ENCODE data around the gene DUSP12.
"Not testable (repeated sequence)": the region's sequence is repeated elsewhere in the genome, so short reads cannot be mapped to it uniquely, and the experiment has no call there.

DUSP12 gene

DNA sequence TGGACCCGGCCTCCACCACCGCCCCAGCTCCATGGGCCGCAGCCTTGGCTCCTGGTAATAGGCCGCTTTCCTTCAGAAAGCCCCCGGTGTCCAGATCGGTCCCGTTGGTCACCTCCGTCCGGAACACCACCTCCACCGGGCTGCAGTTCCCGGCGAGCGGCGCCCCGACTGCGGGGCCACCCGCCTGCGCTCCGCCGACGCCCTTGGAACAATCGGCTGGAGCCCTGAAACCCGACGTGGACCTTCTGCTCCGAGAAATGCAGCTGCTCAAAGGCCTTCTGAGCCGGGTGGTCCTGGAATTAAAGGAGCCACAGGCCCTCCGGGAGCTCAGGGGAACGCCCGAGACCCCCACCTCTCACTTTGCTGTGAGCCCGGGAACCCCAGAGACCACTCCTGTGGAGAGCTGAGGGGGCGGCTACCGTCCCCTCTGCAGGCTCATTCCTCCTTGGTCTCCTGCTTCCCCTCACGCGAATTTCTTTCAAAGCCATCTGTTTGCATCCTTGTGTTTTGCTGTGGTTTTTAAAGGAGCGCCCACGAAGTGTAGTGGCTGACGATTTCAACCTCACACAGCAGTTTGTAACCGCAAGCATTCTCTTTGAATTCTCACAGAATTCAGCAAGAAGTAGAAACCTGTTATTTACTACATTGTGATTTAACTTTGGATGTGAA, 22.2 kb upstream of the DUSP12 start:
- no peak for DNase-seq

DNA sequence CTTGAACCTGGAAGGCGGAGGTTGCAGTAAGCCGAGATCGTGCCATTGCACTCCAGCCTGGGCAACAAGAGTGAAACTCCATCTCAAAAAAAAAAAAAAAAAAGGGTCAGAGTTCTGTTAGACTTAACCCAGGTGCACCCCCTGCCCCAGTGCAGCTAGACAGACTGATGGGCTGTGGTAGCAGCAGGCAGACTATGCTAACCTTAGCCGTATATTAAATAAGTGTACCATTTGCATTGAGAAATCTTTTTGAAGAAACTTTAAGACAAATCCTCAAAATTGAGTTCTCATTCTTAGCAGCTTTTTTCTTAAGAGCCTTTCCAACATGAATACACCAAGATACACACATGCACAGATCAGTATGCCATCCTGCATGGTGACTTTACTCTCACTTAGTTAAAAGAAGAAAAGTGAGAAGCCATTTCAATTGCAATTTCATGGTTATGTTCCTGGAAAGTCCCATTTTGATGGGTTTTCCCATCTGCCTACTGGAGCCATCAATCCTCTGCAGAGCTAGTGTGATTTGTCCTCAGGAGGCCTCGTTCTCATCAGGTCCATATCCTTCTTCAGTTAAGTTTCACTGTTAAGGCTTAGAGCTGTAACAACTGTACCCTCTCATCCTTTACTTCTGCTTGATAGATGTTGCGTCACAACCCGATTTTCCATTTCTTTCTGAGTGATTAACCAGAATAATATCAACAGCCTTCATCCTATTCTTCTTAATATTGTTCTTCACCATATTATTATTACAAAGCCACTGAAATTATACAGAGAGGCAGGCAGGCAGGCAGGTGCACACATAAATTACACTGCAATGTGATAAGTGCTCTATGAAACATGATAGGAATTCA, 21.0 kb upstream of the DUSP12 start:
- DNase-seq, result no peak

DNA sequence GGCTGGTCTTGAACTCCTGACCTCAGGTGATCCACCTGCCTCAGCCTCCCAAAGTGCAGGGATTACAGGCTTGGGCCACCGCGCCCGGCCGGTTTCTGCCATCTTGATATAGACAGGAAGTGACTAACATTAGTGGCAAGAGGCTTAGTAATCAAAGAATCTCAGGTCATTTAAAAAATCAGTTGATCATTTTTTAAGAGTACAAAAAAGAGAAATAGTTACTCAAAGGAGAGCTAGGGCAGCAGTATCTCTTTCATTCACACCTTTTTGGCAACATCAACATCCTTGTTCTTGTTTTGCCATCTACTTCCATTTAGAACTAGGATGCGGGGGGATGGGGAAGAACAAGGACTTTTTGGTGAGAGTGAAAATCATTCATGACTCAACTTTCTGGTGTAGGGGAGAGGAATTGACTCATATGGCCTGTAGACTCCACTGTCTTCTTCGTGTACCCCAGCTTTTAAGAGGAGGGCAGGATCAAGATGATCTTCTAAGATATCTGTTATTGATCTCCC, 19.5 kb upstream of the DUSP12 start:
- no peak for DNase-seq

DNA sequence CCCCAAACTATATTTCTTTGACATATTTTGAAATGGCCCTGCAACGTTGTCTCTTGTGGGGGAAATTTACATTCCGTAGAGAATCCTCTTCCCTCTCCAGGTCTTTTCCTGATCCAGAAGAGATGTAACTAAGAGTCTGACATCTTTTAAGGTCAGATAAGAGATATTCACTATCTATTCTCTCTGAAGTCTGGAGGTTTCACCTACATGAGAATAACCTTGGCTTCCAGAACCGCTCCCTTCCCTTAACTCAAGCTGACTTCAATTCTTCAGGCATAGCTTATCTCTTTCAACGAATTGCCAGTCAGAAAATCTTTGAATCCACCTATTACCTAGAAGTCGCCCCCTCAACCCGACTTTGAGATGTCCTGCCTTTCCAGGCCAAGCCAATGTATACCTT, 18.3 kb upstream of the DUSP12 start:
- no peak for DNase-seq

DNA sequence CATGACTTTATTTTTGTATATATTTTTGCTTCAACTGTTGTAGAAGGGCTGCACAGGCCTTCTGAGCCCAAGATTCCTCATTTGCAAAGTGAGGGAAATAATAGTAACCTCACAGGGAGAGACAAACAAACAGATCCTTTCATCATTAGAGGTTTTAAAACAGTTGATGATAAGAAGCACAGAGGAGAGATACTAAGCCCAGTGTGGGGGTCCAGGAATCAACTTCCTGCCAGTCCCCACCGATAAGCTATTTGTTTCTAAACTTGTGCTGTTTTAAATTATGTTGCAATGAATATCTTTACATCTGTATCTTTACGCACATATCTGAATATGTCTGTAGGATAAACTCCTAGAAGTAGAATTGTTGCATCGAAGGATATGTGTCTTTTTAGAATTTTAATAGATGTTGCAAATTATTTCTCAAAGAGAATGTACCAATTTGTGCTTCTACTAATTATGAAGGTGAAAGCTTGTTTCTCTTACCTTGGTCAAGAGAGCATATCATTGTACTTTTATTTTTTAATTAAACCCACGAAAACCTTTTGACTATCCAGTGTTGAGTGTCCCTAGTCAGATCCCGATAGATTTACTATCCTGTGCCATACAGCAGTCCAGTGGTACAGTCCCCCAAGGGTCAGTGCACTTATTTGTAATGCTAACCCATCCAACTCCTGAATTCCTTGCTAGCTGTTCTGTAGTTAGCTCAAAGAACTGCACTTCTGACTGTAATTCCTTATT, 17.4 kb upstream of the DUSP12 start:
- DNase-seq, result no peak

DNA sequence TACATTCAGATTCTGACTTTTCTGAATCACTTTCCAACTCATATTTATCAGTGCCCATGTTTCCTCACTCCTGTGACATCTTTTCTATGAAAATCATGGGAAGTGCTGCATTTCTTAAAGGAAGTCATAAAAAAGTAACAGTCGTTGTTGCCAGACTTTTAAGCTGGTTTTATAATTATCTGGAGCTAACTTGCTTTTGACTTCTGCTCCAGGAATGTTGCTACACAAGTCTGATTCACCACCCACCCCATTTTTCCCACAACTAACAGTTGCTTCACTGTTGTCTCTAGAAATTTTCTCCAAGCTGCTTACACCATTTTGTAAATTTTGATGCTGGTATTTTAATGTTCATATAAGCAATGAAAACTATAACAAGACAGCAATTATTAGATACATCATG, 16.1 kb upstream of the DUSP12 start:
- DNase-seq, result no peak

DNA sequence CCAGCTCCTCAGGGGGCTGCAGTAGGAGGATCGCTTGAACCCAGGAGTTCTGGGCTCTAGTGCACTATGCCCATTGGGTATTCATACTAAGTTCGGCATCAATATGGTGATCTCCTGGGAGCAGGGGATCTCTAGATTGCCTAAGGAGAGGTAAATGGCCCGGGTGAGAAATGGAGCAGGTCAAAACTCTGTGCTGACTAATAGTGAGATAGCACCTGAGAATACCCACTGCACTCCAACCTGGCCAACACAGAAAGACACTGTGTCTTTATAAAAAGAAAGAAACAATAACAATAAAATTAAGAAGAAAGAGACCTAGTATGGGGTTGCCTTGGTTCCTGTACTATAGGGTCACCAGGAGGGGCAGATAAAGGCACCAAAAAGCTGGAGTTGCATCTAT, 13.7 kb upstream of the DUSP12 start:
- DNase-seq, result no peak

DNA sequence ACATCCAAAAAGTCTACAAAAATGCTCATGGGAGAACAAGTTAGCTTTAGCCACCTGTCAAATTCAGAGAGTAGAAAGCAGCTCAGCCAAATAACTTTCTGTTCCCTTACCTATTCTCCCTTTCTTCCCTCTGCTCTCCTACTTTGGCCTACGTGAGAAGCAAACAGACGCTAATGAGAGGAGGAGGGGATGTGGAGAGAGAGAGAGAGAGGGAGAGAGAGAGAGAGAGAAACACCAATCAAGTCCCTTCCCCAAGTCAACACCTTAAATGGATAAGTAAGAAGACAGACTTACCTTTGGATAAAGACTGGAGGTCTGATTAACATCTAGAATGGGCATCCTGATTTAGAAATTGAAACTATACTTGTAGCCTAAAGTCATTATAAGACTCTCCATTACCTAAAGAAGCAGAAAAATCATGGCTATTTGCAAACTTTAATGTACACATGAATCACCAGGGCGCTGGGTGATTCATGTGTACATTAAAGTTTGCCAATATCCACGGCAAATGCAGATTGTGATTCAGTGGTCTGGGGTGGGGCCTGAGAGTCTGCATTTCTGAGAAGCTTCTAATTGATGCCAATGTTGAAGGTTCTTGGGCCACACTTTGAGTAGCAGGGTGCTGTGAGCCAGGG, 13.1 kb upstream of the DUSP12 start:
- DNase-seq, result no peak

DNA sequence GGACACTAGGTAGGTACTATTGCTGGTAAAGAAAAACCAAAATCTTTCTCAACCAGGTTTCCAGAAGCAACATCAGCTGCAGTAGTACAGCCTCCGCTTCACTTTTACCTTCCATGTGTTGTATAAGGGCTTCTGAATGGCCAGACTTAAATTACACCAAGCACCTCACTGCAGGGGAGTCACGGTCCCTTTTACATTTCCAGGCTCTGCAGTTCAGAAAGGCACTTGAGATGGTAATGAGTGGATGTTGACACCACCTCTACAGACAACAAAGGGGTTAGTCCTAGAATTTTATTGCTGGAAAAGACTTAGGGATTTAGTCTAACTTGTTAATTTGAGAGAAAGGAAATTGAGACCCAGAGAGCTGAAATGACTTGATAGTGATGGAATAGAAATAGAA, 12.0 kb upstream of the DUSP12 start:
- DNase-seq, result no peak

DNA sequence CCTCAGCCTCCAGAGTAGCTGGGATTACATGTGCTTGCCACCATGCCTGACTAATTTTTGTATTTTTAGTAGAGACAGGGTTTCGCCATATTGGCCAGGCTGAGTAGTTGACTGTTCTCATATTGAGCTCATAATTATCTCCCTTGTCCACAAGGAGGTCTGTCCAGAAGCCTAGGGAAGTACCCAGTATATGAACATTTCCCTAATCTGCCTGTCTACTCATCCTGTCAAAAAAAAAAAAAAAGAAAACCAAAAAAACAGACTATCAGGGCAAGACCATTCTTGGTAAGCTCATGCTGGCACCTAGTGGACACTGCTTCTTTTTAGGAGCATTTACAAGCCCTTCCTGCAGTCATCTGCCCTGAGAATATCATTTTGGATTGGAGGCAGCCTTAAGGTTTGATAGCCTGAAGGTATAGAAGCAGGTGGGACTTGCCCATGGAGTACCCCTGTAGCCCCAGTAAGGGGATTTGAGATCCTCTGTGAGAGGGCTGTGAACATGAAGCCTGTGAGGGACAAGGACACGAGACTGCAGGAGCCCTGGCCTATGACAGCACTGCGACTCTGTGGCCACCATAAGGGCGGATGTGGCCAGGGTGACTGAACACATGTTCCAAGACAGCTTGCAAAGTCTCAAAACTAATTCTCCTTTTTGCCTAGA, 10.8 kb upstream of the DUSP12 start:
- DNase-seq, result peak; percentile 19

DNA sequence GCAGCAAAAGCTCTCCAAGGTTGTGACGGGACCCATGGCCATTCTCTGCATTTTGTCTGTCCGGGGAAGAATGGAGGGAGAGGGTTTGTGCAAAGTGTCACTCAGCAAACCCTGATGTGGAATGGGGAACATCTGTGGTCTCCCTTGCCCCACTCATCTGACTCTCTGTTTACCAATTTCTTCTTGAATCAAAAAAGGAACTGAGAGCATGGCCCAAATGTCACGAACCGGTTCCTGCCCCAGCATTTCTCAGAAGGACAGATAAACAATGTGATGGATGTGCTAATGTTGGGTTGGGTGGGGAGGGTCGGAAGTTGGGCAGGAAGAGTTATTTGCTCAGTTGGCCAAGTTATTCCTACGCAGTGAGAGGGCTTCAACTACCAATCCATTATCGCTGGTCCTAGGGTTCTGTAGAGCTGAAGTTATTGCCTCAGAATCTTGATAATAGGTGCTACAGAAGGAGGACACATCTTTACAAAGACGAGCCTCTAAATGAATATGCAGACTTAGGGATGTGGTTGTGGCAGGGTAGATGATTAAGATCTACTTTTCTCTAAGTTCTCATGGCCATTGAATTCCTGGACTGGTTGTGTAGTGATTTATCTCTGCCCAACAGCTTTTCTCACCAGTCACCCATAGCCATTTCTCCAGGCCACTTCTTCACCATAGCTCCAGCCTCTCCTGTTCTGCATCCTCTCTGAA, 9.6 kb upstream of the DUSP12 start:
- peak; percentile 4 for DNase-seq

DNA sequence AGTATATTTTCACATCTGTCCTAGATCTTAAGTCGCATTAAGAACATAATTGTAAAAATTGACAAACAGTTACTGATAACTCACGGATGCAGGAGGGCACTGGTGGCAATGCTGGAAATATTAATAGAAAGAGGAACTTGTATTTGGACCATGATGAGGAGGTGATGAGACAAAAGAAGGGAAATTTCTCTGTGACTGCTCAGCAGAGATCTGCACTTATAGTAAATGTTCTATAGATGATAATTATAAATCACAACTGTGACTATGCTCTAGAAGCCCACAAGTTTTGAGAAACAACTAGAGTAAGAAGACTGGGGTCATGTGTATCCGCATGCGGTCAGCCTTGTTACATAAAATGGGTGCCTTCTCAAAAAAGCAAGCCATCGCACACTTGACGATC, 8.7 kb upstream of the DUSP12 start:
- no peak for DNase-seq

DNA sequence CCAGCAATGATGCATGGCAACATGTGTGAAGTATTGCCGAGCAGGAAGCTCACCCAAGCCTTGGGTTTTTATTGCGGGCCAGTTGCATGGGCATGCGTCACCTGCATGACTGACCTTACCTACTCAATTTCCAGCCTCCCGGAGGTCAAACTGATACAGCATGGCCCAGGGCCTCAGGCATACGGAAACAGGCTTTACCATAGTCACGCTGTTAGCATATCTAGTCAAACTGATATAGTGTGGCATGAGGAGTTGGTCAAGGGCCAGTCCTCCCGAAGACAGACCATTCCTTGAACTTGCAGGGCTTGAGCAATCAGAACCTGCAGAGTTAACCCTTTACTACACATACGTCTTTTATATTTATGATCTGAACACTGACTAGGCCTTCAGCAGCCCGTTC, 6.4 kb upstream of the DUSP12 start:
- no peak for DNase-seq

DNA sequence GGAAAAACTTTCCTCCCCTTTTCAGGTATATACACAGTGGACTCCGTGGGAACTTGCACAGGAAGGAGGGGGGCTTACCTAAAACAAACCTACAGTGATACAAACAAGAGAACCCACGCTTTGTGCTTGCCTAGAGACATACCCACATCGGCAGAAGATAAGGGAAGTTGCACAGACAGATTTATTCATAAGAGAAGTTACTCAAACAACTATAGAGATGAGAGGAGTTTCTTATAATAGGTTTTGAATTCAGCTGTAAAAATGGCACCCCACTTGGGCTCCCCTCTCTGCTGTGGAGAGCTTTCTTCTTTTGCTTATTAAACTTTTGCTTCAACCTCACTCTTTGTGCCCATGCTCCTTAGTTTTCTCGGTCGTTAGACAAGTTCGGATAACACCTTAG, 1.8 kb upstream of the DUSP12 start:
- DNase-seq, result no peak

DNA sequence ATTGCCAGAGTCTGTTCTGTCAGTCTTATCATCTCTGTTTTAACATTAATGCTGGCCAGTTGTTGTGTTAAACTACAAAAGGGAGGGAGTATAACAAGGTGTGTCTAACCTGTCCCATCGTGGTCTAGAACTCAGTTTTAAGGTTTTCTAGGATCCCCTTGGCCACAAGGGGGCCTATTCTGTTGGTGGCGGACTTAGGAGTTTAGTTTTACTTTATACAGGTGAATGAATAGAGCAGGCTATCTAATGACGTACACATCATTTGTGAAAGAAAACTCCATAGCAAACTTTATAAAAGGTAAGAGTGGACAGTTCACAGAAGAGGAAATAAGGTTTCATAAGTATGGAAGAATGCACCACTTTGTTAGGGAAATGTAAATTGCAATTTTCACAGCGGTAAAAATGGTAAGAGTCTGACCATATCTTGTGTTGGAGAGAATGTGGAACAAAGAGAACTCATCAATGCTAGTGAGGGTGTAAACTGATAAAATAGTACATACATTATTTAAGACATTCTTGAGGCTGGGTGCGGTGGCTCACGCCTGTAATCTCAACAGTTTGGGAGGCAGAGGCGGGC, 14.0 kb downstream of the DUSP12 start:
- DNase-seq, result no peak

DNA sequence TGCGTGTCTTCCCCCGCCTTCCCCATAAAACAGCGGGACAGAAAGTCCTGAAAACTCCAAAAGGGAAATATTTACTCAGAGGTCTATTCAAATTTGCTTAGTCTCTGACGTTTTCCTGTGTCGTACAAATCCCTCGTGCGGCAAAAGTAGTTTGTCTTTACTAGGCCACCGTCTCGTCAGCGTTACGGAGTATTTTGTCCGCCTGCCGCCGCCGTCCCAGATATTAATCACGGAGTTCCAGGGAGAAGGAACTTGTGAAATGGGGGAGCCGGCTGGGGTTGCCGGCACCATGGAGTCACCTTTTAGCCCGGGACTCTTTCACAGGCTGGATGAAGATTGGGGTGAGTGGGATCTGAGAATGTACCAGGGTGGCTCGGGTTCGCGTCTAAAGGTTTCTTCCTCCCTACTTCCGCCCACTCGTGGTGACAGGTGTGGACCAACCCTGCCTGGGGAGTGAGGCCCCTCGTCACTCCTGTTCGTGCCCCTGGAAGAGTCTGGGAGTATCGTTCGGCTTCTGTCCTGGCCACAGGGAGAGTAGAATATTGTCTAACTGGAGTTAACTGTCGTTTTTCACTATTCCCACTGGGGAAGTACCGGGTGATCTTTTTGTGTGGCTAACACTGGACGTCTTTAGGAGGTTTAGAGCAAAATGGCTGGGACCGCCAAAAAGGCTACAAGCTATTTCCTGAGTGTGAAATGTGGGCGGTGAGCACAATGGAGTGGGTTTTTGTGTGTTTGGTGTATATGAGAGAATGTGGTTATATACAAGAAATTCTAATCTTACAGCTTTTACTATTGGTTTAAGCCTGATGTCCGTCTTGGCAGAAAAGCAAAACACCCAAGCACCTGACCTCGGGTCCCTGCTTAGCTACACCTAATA, 16.8 kb downstream of the DUSP12 start, which contains the start of gene ATF6:
Gene ATF6, plus strand, starts transcription at position 219 of the 880 bp plus-strand sequence. Its CDS starts 41 bp downstream, at position 260.
- DNase-seq, result peak; percentile 91

DNA sequence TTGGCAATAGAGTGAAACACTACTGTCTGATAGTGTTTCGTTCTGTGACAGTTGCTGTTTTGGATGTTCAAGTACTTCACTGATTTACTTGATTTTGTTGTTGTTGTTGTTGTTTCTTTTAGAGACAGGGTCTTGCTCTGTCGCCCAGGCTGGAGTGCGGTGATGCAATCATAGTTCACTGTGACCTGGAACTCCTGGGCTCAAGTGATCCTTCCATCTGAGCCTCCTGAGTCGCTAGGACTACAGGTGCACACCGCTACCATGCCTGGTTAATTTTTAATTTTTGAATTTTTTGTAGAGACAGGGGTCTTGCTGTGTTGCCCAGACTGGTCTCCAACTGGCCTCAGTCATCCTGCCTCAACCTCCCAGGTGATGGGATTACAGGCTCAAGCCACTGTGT, 18.9 kb downstream of the DUSP12 start:
- no peak for DNase-seq

DNA sequence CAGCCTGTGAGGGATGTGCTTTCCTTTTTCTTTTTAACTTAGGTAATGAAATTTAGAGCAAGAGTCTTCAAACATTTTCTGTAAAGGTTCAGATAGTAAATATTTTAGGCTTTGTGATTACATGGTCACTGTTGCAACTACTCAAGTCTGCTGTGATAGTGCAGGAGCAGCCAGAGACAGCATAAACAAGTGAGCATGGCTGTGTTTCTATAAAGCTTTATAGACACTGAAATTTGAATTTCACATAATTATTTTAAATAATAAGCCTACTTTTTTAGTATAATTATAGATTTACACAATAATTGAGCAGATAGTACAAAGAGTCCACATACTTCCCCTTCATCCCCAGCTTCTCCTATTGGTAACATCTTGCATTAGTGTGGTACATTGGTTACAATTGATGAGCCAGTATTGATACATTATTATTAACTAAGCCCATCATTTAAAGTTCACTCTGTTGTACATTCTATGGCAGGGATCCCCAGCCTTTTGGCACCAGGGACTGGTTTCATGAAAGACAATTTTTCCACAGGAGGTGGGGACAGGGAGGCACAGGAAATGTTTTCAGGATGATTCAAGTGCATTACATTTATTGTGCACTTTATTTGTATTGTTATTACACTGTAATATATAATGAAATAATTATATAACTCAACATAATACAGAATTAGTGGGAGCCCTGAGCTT, 19.5 kb downstream of the DUSP12 start:
- no peak for DNase-seq

DNA sequence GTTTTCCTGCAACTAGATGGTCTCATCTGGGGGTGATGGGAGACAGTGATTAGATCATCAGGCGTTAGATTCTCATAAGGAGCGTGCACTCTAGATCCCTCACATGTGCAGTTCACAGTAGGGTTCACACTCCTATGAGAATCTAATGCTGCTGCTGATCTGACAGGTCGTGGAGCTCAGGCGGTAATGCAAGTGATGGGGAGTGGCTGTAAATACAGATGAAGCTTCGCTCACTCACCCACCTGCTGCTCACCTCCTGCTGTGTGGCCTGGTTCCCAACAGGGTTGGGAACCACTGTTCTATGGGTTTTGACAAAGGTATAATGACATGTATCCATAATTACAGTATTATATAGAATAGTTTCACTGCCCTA, 20.1 kb downstream of the DUSP12 start:
- DNase-seq, result not testable (repeated sequence)

DNA sequence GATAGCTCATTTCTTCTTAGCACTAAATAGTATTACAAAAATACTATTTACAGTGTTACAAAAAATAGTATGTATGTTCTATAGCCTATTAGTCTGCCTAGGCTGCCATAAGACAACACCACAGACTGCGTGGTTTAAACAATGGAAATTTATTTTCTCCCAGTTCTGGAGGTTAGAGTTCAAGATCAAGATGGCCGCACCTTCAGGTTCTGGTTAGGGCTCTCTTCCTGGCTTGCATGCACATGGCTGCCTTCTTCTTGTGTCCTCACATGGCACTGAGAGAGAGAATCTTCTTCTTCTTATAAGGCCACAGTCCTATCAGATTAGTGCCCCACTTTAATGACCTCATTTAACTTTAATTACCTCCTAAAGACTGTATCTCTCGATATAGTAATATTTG, 20.7 kb downstream of the DUSP12 start:
- DNase-seq, result no peak

All from midbrain (tissue), 1 donor.